AG04450 (cell line): ENCODE data around the gene HPS4. TPM values are rescaled to one million over a fixed set of nuclear protein-coding genes. Genes with fewer than 3 reads are reported as not detected.

ENCODE experiments used
- CTCF ChIA-PET: fragments of 300-600, 350-600 bp; formaldehyde crosslinking; extraction: SDS; loops from one replicate; lab custom pipeline; 2022; ENCODE audit warnings: antibody characterized with exemption, inconsistent platforms; lab: Charles Lee
- POLR2A ChIA-PET: fragments of 350-600 bp; formaldehyde crosslinking; extraction: SDS; loops from one replicate; lab custom pipeline; 2021; ENCODE audit warnings: antibody characterized with exemption, inconsistent platforms; lab: Yijun Ruan, JAX
- DNase-seq: peaks from one replicate; pipeline ENCODE4 v3.0.0-alpha.2; 2011; ENCODE audit warnings: low read depth, low spot score
- H3K27ac ChIP-seq: one replicate; pipeline ENCODE4 v1.5.1; 2012; ENCODE audit warnings: low read depth, low read length, control low read depth
- H3K27me3 ChIP-seq: one replicate; pipeline ENCODE4 v1.6.0; 2012; ENCODE audit warnings: low read length; ENCODE audit not compliant: control insufficient read depth, insufficient read depth
- H3K4me3 ChIP-seq: 2 replicates; pipeline ENCODE4 v1.5.1; 2011; ENCODE audit warnings: mild to moderate bottlenecking, low read depth, low read length, control low read depth
- H3K9me3 ChIP-seq: 2 replicates; pipeline ENCODE4 v1.5.1; 2012; ENCODE audit warnings: low read length; ENCODE audit not compliant: control insufficient read depth, insufficient read depth
- CTCF ChIP-seq: IDR thresholded peaks from 2 replicates; pipeline ENCODE4 v1.5.1; 2011; ENCODE audit warnings: low read depth, low read length, control low read depth, inconsistent platforms
- polyA plus RNA-seq: library from polyadenylated mRNA; depleted of rRNA; stranded (reverse); fragments of >200 nt; gene quantifications from 2 replicates; pipeline ENCODE4 v1.2.3, GENCODE V29; 2011

Gene HPS4
- polyA plus RNA-seq, 1 experiment = 30.9 TPM

DNA sequence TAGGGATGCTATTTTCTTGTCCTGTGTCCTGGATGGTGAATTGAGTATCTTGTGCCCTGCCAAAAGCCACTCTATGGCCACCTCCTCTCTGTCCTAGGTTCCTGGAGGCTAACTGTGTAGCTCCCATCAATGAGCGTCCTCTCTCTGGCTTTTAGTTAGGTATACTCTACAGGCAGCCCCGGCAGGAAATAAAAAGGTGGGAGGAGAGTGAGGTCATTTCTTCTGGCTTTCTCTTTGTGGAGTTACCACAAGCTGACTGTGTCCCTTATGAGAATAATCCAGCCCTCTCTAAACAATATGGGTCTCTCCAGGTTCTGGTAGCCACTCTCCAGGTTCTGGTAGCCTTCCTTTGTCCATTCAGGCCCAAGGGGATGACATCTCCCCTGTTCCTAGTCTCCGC lies 66.2 kb downstream of the HPS4 start:
- no peak overlapping the region for H3K4me3 ChIP-seq
- DNase-seq = no peak
- ChIA-PET CTCF (interaction anchor here (1.0 to 2.6 kb wide), 2 partner anchors 44 to 53 kb away, joined by 4 to 13 read pairs; no protein-coding TSS in a partner anchor), POLR2A (interaction anchor here (1.0 kb wide), 1 partner anchor 14 kb away, joined by 5 read pairs; no protein-coding TSS in a partner anchor)
- H3K27ac ChIP-seq = no peak overlapping the region
- peaks cover 11% of the 10 kb centered on the region for H3K27me3 ChIP-seq
- H3K9me3 ChIP-seq = no peaks in the 10 kb centered on the region
- no peak for TF ChIP-seq CTCF

DNA sequence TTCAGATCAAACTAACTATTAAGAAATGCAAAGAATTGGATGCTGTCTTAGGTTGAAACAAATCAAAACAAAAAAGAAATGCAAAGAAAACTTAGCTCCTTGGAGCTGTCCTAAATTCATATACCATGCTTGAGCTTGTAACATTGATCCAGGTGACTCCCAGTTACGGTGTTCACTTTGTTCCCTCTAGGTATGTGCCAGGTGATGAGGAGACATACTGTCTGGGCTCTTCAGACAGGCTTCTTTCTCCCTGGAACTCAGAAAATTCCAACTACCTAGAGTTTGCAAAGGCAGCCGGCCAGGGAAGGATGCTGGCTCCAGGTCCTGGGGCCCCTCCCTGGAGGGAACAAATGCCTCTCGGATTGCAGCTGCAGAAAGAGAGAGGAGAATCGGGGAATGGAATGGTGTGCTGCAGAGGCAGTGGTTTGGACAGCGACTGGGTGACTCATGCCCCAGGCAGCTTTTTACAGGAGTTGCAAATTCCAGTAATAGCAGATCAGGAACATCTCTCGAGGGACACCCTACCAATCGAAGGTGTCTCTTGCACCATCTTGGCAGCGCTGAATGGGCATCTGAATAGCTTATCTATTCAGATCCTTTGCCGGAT lies 66.8 kb downstream of the HPS4 start:
- H3K9me3 ChIP-seq = no peaks in the 10 kb centered on the region
- CTCF ChIA-PET = interaction anchor here (1.0 to 2.6 kb wide), 2 partner anchors 44 to 52 kb away, joined by 4 to 13 read pairs; no protein-coding TSS in a partner anchor
- H3K27me3 ChIP-seq = peaks cover 15% of the 10 kb centered on the region
- POLR2A ChIA-PET = interaction anchor here (1.0 kb wide), 1 partner anchor 14 kb away, joined by 5 read pairs; no protein-coding TSS in a partner anchor
- DNase-seq = peak; percentile 39
- H3K27ac ChIP-seq = no peak overlapping the region
- no peak overlapping the region for H3K4me3 ChIP-seq
- no peak for TF ChIP-seq CTCF

- no peak for DNase-seq
- no peak overlapping the region for H3K4me3 ChIP-seq
- TF ChIP-seq CTCF = no peak
- POLR2A ChIA-PET = interaction anchor here (1.0 kb wide), 1 partner anchor 15 kb away, joined by 5 read pairs; no protein-coding TSS in a partner anchor
- H3K27me3 ChIP-seq = peaks cover 15% of the 10 kb centered on the region
- no peaks in the 10 kb centered on the region for H3K9me3 ChIP-seq
- no peak overlapping the region for H3K27ac ChIP-seq
- CTCF ChIA-PET = interaction anchor here (2.6 kb wide), 1 partner anchor 45 kb away, joined by 13 read pairs; no protein-coding TSS in a partner anchor
Measured at GRCh38 chr22:26416256-26416655, 67.3 kb downstream of the HPS4 start.

- DNase-seq = no peak
- CTCF ChIA-PET = interaction anchor here (0.6 kb wide), 1 partner anchor 47 kb away, joined by 3 read pairs; no protein-coding TSS in a partner anchor
Measured at GRCh38 chr22:26414347-26414746, 69.2 kb downstream of the HPS4 start.

More at GRCh38 chr22:26414347-26414746, 69.2 kb downstream of the HPS4 start:
- POLR2A ChIA-PET = no interaction called here
- TF ChIP-seq CTCF = no peak
- Histone ChIP-seq H3K27ac (no peak overlapping the region), H3K9me3 (no peaks in the 10 kb centered on the region), H3K27me3 (peaks cover 15% of the 10 kb centered on the region), H3K4me3 (no peak overlapping the region)
